Panc1 (cell line): ENCODE measurements around the gene COQ8B. TPM values are rescaled to one million over a fixed set of nuclear protein-coding genes. Genes with fewer than 3 reads are reported as not detected.
A peak's percentile ranks its signal among the peaks of the same experiment; 100 is the strongest.

Experiments used
- ATAC-seq: fragments of 200-7000 bp; cut with Tn5 transposase; 2 replicates; pipeline ENCODE4 v1.9.1; 2020; ENCODE audit warnings: mild to moderate bottlenecking, moderate library complexity
- BruUV-seq: library from RNA; stranded (reverse); fragments of 400-500 nt; replicated peaks from 2 replicates; lab custom pipeline; 2021; lab: Mats Ljungman, UMichigan
- CTCF ChIA-PET: fragments of 300-600 bp; sonication (Branson Sonifier 250); formaldehyde crosslinking; loops from one replicate; lab custom pipeline; 2022; ENCODE audit warnings: antibody characterized with exemption; lab: Charles Lee
- POLR2A ChIA-PET: fragments of 300-600 bp; sonication (Branson Sonifier 250); formaldehyde crosslinking; loops from one replicate; lab custom pipeline; 2022; ENCODE audit warnings: antibody characterized with exemption; lab: Charles Lee
- DNase-seq: peaks from one replicate; pipeline ENCODE4 v3.0.0-alpha.2; 2010; ENCODE audit warnings: low read depth, low spot score
- H3K27ac ChIP-seq: 2 replicates; pipeline ENCODE4 v1.5.1; 2011; ENCODE audit warnings: mild to moderate bottlenecking, low read length, inconsistent platforms
- H3K27me3 ChIP-seq: fragments of 200-500 bp; sonication (Bioruptor generic); 2 replicates; pipeline ENCODE4 v1.6.0; 2014; ENCODE audit warnings: low read length, inconsistent platforms; ENCODE audit not compliant: control insufficient read depth, insufficient read depth
- H3K36me3 ChIP-seq: fragments of 200-500 bp; sonication (Bioruptor generic); 2 replicates; pipeline ENCODE4 v1.5.1; 2014; ENCODE audit warnings: inconsistent platforms, mild to moderate bottlenecking, low read length, moderate library complexity; ENCODE audit not compliant: control insufficient read depth, insufficient read depth
- H3K4me1 ChIP-seq: 2 replicates; pipeline ENCODE4 v1.5.1; 2011; ENCODE audit warnings: inconsistent platforms, mild to moderate bottlenecking, low read length, moderate library complexity; ENCODE audit not compliant: control insufficient read depth, insufficient read depth
- H3K4me3 ChIP-seq, 2 experiments: 2 replicates each; pipeline ENCODE4 v1.5.1; 2011 to 2012; ENCODE audit warnings: low read depth in 2 of 2, low read length in 2 of 2, mild to moderate bottlenecking in 2 of 2, inconsistent platforms in 1 of 2, moderate library complexity in 1 of 2
- H3K9me3 ChIP-seq: fragments of 200-500 bp; sonication (Bioruptor generic); 2 replicates; pipeline ENCODE4 v1.5.1; 2014; ENCODE audit warnings: low read depth, mild to moderate bottlenecking, inconsistent platforms, low read length, moderate library complexity; ENCODE audit not compliant: control insufficient read depth, insufficient read depth
- CTCF ChIP-seq: fragments of 450-650 bp; IDR thresholded peaks from 2 replicates; pipeline ENCODE4 v1.5.1; 2017; ENCODE audit warnings: mild to moderate bottlenecking
- POLR2AphosphoS5 ChIP-seq: IDR thresholded peaks from 2 replicates; pipeline ENCODE4 v1.6.1; 2012; ENCODE audit warnings: mild to moderate bottlenecking, low read depth, low read length, moderate library complexity
- REST ChIP-seq, 2 experiments: IDR thresholded peaks; 2 replicates each; pipeline ENCODE4 v1.6.1; 2011 to 2012; ENCODE audit warnings: low read depth in 2 of 2, control low read depth in 1 of 2, low read length in 1 of 2, mild to moderate bottlenecking in 1 of 2, moderate library complexity in 1 of 2; ENCODE audit not compliant: insufficient read depth in 1 of 2
- SIN3A ChIP-seq: IDR thresholded peaks from 2 replicates; pipeline ENCODE4 v1.6.1; 2012; ENCODE audit warnings: low read depth, mild to moderate bottlenecking, low read length, moderate library complexity, borderline replicate concordance; ENCODE audit not compliant: insufficient read depth
- TCF7L2 ChIP-seq: IDR thresholded peaks from 2 replicates; pipeline ENCODE4 v1.6.1; 2011; ENCODE audit warnings: mild to moderate bottlenecking, low read depth, low read length, inconsistent platforms
- in situ Hi-C: cut with HindIII; loops from 2 replicates; pipeline ENCODE4 v1.10.0; 2016; ENCODE audit warnings: low sequenced_read_pairs, low pct_unique_long_range_greater_than_20kb
- intact Hi-C: fragments of 100-400 bp; cut with micrococcal nuclease; formaldehyde crosslinking; loops from one replicate; pipeline ENCODE4 v1.10.0; 2022; ENCODE audit not compliant: unreplicated experiment
- total RNA-seq: library from RNA; stranded (reverse); gene quantifications from one replicate; pipeline ENCODE4 v1.2.1, GENCODE V29; 2021; ENCODE audit not compliant: unreplicated experiment

The COQ8B gene
- total RNA-seq, 1 experiment from 2014 or later: 15.6 TPM

GRCh38 chr19:40713939-40714338 is 2.7 kb downstream of the COQ8B start:
- in situ Hi-C loops (no loop called here), intact Hi-C loops (no loop called here)
- DNase-seq: no peak
- H3K9me3 ChIP-seq: no peaks in the 10 kb centered on the region
- CTCF ChIA-PET: no interaction called here
- H3K27ac ChIP-seq: no peak overlapping the region
- no TSS peak for BruUV-seq
- no peak for ATAC-seq
- H3K36me3 ChIP-seq: peaks cover 3% of the 10 kb centered on the region; the same call in 1 of the 2 replicates
- H3K4me3 ChIP-seq: peak overlapping the region in 1 of 2 experiments; percentile 65; a peak in 1 of 4 replicates
- POLR2A ChIA-PET: interaction anchor here (0.6 kb wide), 1 partner anchor 38 kb away, joined by 14 read pairs; no protein-coding TSS in a partner anchor
- H3K27me3 ChIP-seq: no peaks in the 10 kb centered on the region
- peaks cover 11% of the 10 kb centered on the region for H3K4me1 ChIP-seq
- no peak for TF ChIP-seq TCF7L2
- TF ChIP-seq REST (IDR thresholded peaks at IDR 0.05; ENCODE audit: insufficient read depth in 1 of 2, low read depth in 2 of 2, low read length in 1 of 2): no peak
- no peak for TF ChIP-seq CTCF
- no peak for TF ChIP-seq POLR2AphosphoS5
- no peak for TF ChIP-seq SIN3A

- Histone ChIP-seq H3K27me3 (no peaks in the 10 kb centered on the region), H3K27ac (no peak overlapping the region), H3K36me3 (no peaks in the 10 kb centered on the region), H3K9me3 (no peaks in the 10 kb centered on the region), H3K4me3 (no peak overlapping the region), H3K4me1 (0 out of 2 replicates have a peak, but pooled peaks cover 3% of the 10 kb centered on the region)
- TF ChIP-seq SIN3A (no peak), REST (IDR thresholded peaks at IDR 0.05; ENCODE audit: insufficient read depth in 1 of 2, low read depth in 2 of 2, low read length in 1 of 2) (no peak), POLR2AphosphoS5 (no peak), TCF7L2 (no peak), CTCF (no peak)
- intact Hi-C loops (no loop called here), in situ Hi-C loops (no loop called here)
- POLR2A ChIA-PET: no interaction called here
- BruUV-seq: no TSS peak
- ATAC-seq: no peak
- CTCF ChIA-PET: no interaction called here
- no peak for DNase-seq
Measured at GRCh38 chr19:40709817-40710216, 6.9 kb downstream of the COQ8B start.
